ENCODE measurements around the gene PRAC1.

DNA sequence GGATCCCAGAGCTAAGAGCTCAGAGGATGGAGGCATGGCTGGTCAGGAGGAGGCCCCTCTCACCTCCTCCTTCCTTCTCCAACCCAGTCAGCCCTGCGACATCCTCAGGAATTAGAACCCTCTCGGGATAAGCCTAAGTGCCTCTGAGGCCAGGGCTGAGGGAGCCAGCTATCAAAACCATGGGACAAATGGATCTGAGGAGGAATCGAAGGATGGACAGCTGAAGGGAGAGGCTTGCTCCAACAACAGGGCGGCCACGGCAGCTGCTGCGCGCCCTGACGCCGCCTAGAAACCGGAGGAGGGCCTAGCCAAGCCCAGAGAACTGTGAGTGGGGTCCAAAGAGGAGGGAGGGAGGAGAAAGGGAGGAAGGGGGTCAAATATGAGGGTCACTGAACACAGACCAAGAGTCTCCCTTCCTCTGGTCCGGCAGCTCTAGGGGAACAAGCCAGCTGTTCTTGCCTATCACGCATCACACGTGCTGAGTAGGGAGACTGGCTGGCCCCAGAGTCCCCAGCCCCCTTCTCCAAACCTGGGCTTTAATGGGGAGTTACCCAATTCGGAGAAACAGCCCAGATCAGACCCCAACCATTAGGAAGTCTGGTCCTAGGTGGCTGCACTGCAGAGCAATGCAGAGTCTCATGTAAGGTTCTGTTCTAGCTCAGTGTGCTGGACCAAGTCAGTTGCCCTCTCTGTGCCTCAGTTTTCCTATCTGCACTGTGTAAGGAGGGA, 12.2 kb upstream of the PRAC1 start:
- TF ChIP-seq POLR2A (IDR thresholded peaks at IDR 0.05; ENCODE audit: low read depth, low read length) (no peak), POLR2AphosphoS5 (IDR thresholded peaks at IDR 0.05; ENCODE audit: low read depth, low read length) (no peak), TAF1 (IDR thresholded peaks at IDR 0.05; ENCODE audit: borderline replicate concordance, low read depth, low read length) (no peak)

Data from GM12892 (cell line).